Lower leg skin (tissue), 3 donors: Measurements from ENCODE around the gene IP6K3.

Experiments used
- POLR2A ChIP-seq, 2 donors: fragments of 450-650 bp; IDR thresholded peaks; one replicate each; pipeline ENCODE4 v1.6.1; 2016 to 2017; ENCODE audit warnings: antibody characterized with exemption in 2 of 2, mild to moderate bottlenecking in 1 of 2, moderate library complexity in 1 of 2
- TF ChIP-seq, protein P1 (sequence below), 3 donors: fragments of 450-650 bp; IDR thresholded peaks; one replicate each; pipeline ENCODE4 v1.5.1; 2016; ENCODE audit warnings: antibody characterized with exemption in 3 of 3, mild to moderate bottlenecking in 3 of 3, moderate library complexity in 2 of 3

GRCh38 chr6:33688006-33688405 lies 58.7 kb downstream of the IP6K3 start:
- TF ChIP-seq POLR2A (IDR thresholded peaks at IDR 0.05) = no peak
- TF ChIP-seq, protein P1, sequence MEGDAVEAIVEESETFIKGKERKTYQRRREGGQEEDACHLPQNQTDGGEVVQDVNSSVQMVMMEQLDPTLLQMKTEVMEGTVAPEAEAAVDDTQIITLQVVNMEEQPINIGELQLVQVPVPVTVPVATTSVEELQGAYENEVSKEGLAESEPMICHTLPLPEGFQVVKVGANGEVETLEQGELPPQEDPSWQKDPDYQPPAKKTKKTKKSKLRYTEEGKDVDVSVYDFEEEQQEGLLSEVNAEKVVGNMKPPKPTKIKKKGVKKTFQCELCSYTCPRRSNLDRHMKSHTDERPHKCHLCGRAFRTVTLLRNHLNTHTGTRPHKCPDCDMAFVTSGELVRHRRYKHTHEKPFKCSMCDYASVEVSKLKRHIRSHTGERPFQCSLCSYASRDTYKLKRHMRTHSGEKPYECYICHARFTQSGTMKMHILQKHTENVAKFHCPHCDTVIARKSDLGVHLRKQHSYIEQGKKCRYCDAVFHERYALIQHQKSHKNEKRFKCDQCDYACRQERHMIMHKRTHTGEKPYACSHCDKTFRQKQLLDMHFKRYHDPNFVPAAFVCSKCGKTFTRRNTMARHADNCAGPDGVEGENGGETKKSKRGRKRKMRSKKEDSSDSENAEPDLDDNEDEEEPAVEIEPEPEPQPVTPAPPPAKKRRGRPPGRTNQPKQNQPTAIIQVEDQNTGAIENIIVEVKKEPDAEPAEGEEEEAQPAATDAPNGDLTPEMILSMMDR (IDR thresholded peaks at IDR 0.05) = no peak
